Stimulated activated naive CD4-positive, alpha-beta T cell treated with Interleukin-2 at 50 U/mL for 16 hours (primary cell): Measurements from ENCODE around the gene NAMPT.

Source experiments
- DNase-seq: peaks from one replicate; lab custom pipeline; 2025; lab: John Stamatoyannopoulos, UW

NAMPT gene

GRCh38 chr7:106273009-106273668 is 11.6 kb downstream of the NAMPT start:
- no peak for DNase-seq

DNA sequence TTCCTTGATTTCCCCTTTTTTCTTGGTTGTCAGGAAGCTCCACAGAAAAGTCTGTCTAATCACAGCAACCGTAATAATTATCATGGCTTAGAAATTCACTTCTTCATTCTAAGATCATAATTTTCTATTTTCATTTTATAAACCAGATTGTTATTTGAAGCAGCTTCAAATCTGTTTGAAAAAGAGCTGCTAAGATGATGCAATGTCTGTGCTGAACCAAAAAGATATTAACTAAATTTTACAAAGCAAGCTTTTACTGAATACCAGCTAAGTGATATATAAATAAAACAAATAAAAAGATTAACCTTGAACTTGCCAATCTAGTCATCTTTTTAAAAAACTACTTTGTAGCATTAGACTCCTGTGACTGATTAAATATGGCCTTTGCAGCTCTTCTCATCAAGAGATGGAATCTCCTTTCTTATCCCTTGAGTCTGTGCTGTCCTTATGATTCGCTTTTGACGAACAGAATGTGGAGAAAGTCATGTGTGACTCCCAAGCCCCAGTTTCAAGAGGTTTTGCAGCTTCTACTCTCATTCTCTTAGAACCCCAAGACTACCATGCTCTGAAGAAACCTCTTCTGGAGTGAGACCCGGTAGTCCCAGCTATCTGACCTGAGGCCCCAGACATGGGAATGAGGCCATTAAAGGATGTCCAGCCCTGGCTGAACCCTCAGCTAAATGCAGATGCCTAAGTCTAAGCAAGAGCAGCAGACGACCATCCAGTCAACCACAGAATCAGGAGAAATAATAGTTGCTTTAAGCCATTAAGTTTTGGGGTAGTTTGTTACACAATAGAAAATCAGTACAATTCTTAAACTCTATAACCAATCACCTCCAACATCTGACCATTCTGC is 14.4 kb downstream of the NAMPT start:
- no peak for DNase-seq

GRCh38 chr7:106269254-106269961 is 15.4 kb downstream of the NAMPT start:
- no peak for DNase-seq

- no peak for DNase-seq
Observed at GRCh38 chr7:106265133-106265532, 19.6 kb downstream of the NAMPT start.

DNA sequence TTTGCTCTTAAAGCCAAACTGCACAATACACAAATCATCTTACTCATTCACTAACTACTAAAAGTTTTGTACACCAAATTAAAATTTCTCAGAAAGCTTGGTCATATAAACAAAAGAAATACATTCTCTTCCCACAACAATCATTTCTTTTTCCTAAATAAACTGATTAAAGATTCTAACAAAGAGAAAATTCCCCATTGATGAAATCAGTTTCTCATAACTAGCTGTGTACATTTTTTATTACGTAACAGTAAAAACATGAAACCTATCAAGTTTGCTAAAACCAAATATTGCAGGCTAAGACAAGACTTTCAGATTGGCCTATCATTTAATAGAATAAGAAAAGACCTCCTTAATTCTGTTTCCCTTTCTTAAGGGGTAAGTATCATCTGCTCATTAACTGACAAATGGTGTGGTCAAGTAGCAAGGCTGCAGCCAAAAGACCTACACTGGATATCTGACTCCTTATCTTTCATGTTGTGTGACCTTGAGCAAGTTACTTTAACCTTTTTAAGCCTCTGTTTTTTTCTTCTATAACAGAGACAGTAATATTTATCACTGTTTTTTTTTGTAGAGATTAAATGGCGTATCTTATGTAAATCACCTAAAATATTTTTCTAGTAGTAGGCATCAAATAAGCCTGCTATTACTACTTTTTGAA is 22.4 kb downstream of the NAMPT start:
- DNase-seq: no peak

GRCh38 chr7:106260136-106260561 is 24.6 kb downstream of the NAMPT start:
- DNase-seq: no peak

DNA sequence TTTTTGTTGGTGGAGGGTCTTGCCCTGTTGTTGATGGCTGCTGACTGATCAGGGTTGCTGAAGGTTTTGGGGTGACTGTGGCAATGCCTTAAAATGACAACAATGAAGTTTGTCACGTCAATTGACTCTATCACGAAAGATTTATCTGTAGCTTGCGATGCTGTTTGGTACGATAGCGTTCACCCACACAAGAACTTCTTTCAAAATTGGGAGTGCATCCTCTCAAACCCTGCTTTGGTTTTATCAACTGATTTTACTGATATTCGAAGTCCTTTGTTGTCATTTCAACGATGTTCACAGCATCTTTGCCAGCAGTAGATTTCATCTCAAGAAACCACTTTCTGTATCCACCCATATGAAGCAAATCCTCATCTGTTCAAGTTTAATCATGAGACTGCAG is 26.0 kb downstream of the NAMPT start:
- no peak for DNase-seq

- DNase-seq: no peak
Observed at GRCh38 chr7:106257752-106258151, 27.0 kb downstream of the NAMPT start.

DNA sequence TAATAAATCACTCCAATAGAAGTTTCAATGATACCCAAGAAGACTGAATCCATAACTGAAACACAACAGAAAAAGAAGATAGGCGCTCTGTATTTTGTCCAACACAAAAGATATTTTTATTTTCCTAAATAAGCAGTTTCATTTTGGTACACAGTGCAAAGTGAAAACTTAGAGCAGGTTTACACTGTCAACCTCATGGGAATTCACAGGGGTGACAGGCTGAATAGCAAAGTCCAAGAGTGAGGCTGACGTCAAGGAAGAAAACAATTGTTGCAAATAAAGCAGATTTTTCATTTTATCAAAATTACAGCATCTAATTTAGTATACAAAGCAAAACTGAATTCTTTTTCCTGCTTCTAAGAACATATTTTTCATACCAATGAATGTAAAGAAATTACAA is 28.6 kb downstream of the NAMPT start:
- no peak for DNase-seq

DNA sequence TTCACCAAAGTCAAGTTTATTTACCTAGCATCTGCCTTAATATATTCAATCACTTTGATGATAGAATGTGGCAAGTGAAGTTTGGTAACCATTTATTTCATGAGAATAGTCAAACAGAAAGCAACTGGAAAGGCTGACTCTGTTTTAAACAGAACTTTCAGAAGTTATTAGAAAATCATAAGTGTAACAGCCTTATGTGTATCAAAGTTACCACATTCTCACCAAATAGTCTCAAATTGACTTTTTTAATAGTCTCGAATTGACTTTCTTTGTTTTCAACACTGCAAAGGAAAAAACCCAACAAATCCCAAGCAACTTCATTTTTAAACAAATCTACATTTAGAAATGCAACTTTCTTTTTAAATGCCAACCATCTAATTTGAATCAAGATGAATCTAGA is 29.5 kb downstream of the NAMPT start:
- DNase-seq: no peak

DNA sequence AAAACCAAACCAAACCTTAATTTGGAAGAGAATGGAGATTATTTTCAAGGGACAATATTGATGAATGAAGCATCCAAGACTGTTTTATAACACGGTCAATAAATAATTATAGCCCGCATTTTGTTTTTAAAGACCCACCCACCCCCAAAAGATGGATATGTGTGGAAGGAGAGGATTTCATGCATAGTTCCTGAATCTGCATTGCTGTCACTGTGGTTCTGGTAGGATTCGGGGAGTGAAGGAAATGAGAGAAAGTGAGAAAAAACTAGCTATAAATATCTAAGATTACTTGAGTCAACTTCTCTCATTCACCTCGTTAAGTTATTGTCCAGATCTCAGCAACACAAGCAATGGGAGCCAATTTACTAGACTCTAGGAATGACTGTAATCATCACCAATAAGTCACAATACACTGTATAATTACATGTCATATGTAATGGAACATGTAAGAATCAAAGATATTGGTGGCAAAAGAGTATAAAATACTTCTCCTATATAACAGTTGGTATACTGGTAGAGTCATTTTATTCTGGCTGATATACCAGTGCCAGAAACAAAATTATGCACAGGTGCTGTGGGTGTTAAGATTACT is 30.2 kb downstream of the NAMPT start:
- DNase-seq: no peak

DNA sequence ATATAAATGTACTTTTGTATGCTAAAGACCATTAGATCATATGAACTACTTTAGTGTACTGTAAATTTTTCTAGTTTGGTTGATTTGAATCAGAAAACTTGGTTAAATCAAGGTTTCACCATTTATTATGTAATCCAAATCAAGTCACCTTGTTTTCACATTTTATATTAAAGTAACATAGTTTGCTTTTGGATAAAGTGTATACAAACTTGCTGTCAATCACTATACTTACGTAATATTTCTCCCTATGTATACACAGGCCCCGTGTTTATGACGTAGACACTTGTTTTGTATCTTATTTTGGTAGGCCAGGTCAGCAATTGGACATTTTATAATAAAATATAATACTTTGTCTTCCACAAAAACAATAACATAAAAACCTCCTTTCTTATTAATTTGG is 32.2 kb downstream of the NAMPT start:
- DNase-seq: no peak

DNA sequence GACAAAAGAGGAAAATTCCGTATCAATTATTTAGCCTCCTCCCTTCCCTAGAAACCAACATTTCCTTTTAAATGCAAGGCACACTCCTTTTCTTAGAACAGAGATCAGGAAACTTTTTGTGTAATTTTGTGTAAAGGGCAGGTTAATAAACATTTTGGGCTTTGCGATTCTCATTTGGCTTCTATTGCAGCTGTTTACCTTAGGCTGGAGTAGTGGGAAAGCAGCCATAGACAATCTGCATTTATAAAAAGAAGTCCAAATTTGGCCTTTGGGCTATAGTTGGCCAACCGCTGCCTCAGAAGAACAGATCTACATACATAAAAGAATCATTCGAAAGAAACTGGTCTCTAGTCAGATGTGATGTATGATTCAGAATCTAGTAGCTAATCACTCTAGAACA is 35.3 kb downstream of the NAMPT start:
- no peak for DNase-seq

DNA sequence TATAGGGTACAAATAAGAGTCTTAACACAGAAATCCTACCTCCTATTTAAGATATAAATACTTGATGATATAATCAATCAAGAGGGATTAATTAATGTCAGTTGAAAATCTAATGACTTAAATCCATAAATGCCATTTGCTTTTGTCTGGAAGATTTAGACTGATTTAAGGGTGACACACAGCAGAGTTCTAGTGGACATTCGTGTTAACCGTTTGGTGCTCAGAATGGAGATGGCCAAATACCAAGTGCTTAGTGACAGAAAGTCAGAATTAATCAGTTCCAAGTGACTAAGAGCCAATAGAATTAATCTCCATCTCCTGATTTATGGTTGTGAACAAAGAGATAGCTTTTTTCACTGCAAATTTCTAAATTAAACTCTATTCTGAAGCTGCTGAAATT is 36.2 kb downstream of the NAMPT start:
- DNase-seq: no peak

GRCh38 chr7:106247841-106248240 is 36.9 kb downstream of the NAMPT start:
- no peak for DNase-seq

DNA sequence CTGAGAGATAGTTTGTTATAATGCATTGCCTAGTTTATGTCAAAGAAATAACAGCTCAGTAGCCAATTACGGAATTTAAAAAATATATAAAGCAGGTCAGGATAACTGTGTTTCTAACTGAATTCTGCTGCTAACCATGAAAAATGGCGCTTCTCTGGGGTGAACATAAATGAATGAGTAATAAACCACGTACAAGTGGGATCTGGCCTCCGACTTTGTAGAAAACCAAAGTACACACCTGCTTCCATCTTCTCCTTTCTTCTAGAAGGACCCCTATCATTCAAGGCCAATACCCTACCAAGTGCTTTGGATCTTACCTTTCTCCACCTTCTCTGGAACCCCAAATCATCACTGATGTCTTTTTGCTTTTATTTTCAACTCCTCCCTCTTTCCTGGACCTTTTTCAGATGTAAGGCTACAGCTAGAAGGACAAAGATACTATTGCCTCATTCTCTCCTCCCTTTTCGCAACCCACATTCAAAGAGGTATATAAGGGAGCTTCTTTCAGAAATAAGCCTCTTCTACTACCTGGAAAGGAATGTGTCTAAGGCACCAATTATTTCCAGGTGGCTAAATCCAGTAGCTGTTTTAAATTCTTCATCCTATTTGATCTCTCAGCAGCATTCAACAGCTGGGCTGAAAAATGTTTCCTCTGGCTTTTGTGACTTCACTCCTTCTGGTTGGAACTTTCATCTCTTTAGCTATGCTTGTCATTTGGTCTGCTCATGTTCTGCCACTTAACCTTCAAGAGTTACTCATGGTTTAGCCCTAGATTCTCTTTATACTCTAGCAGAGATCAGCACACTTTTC is 37.7 kb downstream of the NAMPT start:
- no peak for DNase-seq

DNA sequence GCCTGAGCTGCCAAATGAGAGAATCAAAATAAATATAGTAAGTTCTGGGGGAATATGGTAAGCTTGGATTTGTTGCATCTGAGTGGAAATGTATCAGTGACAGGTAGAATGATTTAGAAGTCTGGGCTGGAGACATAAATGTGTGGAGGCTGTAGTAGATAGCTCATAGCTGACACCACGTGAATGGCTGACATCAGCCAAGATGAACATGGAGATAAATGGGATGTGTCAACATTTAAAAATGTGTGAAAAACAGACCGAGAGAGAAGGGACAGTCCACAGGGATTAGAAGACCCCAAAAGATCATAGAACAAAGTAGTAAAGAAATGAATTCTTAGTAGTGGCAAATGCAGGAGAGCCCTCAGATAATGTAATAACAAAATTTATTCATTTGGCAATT is 40.9 kb downstream of the NAMPT start:
- DNase-seq: no peak

DNA sequence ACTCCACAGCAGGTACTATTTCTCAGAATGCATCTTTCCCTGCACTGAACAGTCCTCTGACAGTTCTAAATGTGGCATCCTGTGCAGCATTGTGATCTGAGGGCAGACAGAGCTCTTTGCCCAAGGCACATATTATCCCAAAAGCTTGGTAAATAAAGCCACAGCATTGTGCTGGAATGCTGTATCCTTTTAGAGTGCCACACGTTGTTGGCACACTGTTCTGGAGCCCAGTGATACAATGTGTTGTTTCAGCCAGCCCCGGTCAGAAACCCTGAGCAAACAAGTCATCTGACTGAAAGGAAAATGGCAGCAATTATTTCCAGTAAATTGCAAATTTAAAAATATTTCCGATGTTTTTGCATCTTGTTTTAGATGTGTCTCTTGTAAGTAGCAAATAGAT is 45.4 kb downstream of the NAMPT start:
- no peak for DNase-seq

- DNase-seq: no peak
Observed at GRCh38 chr7:106238830-106239229, 46.0 kb downstream of the NAMPT start.

DNA sequence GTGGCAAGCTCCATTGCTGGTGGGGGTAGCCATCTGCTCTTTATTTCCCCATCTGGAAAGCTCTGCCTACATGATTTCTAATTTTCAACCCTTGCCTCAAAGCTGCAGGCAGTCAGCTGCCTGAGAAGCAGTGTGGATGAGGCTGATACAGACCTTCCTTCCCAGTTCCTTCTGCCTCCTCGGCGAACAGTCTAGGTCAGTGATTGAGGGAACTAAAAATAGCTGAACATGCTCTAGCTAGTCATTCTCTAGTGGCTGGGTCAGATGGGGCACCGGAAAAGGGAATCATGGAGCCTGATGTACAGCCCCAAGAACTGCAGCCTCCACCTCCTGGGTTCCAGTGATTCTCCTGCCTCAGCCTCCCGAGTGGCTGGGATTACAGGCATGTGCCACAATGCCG is 48.7 kb downstream of the NAMPT start:
- DNase-seq: no peak

GRCh38 chr7:106234425-106234824 is 50.4 kb downstream of the NAMPT start:
- no peak for DNase-seq
